CD4-positive, alpha-beta T cell treated with Interleukin-10 for 1 hour (primary cell): Measurements from ENCODE around the gene PGA4.
"Not testable (repeated sequence)": the region's sequence is repeated elsewhere in the genome, so short reads cannot be mapped to it uniquely, and the experiment has no call there.

Experiments used
- DNase-seq: peaks from one replicate; pipeline ENCODE4 v3.0.0-alpha.2; 2020

The PGA4 gene

GRCh38 chr11:61252332-61252731 is 30.2 kb downstream of the PGA4 start:
- not testable (repeated sequence) for DNase-seq

- peak; percentile 62 for DNase-seq
These were observed 32.4 kb downstream of the PGA4 start for GRCh38 chr11:61254403-61255025.

- DNase-seq: no peak
These were observed 34.7 kb downstream of the PGA4 start for GRCh38 chr11:61256710-61257482.

- DNase-seq: no peak
These were observed 36.4 kb downstream of the PGA4 start for GRCh38 chr11:61258546-61258945.

- DNase-seq: no peak
These were observed 37.2 kb downstream of the PGA4 start for GRCh38 chr11:61259363-61259762.

- DNase-seq: no peak
These were observed 42.2 kb downstream of the PGA4 start for GRCh38 chr11:61264371-61264770.

GRCh38 chr11:61264795-61265194 is 42.6 kb downstream of the PGA4 start:
- no peak for DNase-seq

- DNase-seq: no peak
These were observed 43.2 kb downstream of the PGA4 start for GRCh38 chr11:61265357-61265756.

- DNase-seq: no peak
These were observed 44.5 kb downstream of the PGA4 start for GRCh38 chr11:61266602-61267001.

- no peak for DNase-seq
These were observed 45.3 kb downstream of the PGA4 start for GRCh38 chr11:61267437-61267841.

- no peak for DNase-seq
These were observed 46.6 kb downstream of the PGA4 start for GRCh38 chr11:61268588-61269250.

GRCh38 chr11:61270354-61271076 is 48.4 kb downstream of the PGA4 start:
- no peak for DNase-seq

- DNase-seq: no peak
These were observed 50.6 kb downstream of the PGA4 start for GRCh38 chr11:61272731-61273130.

GRCh38 chr11:61273178-61274078 is 51.3 kb downstream of the PGA4 start:
- no peak for DNase-seq

- DNase-seq: no peak
These were observed 51.9 kb downstream of the PGA4 start for GRCh38 chr11:61274084-61274483.

- no peak for DNase-seq
These were observed 53.0 kb downstream of the PGA4 start for GRCh38 chr11:61275191-61275590.

GRCh38 chr11:61277186-61278000 is 55.2 kb downstream of the PGA4 start:
- no peak for DNase-seq

- DNase-seq: no peak
These were observed 55.9 kb downstream of the PGA4 start for GRCh38 chr11:61278001-61278470.

GRCh38 chr11:61279934-61280659 is 58.0 kb downstream of the PGA4 start:
- no peak for DNase-seq

GRCh38 chr11:61280883-61281580 is 58.9 kb downstream of the PGA4 start:
- DNase-seq: no peak
